ENCODE measurements around the gene SMIM44. TPM values are rescaled to one million over a fixed set of nuclear protein-coding genes. Genes with fewer than 3 reads are reported as not detected.
A peak's percentile ranks its signal among the peaks of the same experiment; 100 is the strongest.

Gene SMIM44
- total RNA-seq, 4 donors from 2014 or later, result not detected

DNA sequence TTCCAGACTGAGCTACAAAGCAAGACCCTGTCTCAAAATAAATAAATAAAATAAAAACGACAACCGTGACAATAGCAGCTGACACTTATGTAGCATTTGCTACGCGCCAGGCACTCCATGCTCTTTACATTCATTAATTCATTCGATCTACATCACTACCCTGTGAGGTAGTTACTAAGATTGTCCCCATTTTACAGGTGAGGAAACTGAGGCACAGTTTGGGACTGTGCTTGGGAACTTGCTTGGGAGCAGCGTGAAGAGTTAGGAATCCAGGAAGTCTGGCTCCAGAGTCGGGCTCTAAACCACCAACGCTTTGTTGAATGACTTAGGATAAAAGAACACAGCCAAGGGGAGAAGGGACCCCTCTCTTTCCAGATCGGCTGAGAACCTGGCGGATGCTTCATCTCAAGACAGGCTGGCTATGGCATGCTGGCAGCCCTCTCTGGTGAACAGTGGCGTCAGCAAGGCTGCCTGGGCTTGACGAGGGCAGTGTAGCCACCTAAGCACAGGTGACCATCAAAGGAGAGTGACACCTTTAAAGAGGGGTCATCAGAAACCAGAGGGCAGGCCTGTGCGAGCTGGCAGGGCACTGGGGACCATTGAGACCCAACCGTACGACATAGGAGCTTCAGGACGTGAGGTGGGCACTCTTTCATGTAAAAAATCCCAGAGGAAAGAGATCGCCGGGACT is 16.6 kb upstream of the SMIM44 start:
- H3K27me3 ChIP-seq, result no peaks in the 10 kb centered on the region
- H3K27ac ChIP-seq, result peak overlapping the region; percentile 78 to 95 (median 92)
- H3K4me1 ChIP-seq, result peaks cover 0 to 25% (median 7%) of the 10 kb centered on the region in 3 donors
- WGBS, 2 donors (ENCODE audit: low coverage in 1 of 2), result 11 to 22% methylated on average over 6 to 12 of the region's 18 CpGs
- H3K9me3 ChIP-seq, result no peaks in the 10 kb centered on the region
- no peak for TF ChIP-seq POLR2AphosphoS5 (IDR thresholded peaks at IDR 0.05)
- H3K36me3 ChIP-seq, result peaks cover 0 to 28% of the 10 kb centered on the region in 2 donors
- H3K4me3 ChIP-seq, result peak overlapping the region; percentile 94 to 99
- no peak for ATAC-seq

DNA sequence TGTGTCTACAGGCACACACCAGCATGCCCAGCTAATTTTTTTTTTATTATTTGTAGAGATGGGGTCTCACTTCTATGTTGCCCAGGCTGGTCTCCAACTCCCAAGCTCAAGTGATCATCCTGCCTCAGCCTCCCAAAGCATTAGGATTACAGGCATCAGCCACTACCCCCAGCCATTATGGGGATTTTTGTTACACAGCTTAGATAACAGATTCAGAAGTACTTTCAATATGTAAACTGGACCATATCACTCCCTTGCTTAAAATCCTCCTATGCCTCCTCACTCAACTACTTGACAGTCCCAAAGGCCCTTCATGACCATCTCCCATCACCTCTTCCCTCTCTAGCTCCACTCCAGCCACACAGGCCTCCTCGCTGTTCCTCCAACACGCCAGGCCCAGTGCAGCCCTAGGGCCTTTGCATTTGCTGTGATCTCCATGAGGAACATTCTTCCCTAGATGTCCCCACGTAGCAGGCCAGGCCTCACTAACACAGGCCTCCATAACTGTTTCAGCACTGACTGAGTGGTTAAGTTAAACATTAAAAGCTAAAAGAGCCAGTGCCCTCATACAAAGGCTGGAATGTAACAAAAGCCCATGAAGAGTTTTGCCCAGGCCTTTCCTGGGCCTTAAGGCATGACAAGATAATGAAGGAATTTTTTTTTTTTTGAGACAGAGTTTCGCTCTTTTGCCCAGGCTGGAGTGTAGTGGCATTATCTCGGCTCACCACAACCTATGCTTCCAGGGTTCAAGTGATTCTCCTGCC is 14.7 kb upstream of the SMIM44 start:
- peaks cover 0 to 25% (median 7%) of the 10 kb centered on the region in 3 donors for H3K4me1 ChIP-seq
- no peaks in the 10 kb centered on the region for H3K27me3 ChIP-seq
- ATAC-seq, result no peak
- H3K9me3 ChIP-seq, result no peaks in the 10 kb centered on the region
- no peak overlapping the region for H3K27ac ChIP-seq
- H3K36me3 ChIP-seq, result peaks cover 0 to 47% of the 10 kb centered on the region in 2 donors
- H3K4me3 ChIP-seq, result no peak overlapping the region
- TF ChIP-seq POLR2AphosphoS5 (IDR thresholded peaks at IDR 0.05) (no peak), POLR2A (IDR thresholded peaks at IDR 0.05) (no peak), CTCF (IDR thresholded peaks at IDR 0.05) (no peak), EP300 (IDR thresholded peaks at IDR 0.05) (no peak)
- 96 to 98% methylated on average over 4 to 5 of the region's 5 CpGs for WGBS, 2 donors (ENCODE audit: low coverage in 1 of 2)

DNA sequence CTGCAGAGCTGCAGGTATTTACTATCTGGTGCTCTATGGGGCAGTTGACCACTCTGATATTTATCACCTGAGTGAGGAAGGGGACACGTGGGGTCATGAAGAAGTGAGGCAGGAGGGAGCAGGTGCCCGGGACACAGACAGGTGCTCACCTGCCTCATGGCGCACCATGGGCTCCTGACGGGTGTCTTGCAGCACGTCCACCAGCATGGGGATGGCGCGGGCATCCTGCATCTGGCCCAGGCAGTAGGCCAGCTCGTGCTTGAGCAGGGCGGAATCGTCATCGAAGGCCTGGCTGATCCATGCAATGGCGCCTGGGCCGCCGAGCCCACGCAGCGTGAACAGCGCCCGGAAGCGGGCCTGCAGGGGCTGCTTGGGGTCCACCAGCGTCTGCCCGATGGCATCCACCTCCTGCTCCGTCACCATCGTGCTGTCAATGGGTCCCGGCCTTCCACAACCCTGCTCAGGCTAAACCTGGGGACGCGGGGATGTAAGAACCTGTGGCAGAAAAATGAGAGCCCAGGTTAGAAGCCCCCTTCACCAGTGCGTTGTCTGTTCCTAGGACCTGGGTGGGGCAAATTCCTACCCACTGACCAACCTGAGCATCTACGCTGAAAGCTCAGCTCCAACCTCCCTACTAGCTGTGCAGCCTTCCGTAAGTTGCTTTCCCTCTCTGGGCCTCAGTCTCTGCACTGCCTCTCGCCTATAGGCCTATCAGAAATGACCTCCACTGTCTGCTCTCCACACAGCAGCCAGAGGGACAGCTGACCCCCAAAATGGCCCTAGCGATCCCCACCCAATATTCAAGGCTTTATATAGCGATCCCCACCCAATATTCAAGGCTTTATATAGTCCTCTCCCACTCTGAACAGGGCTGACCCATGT is 13.4 kb upstream of the SMIM44 start:
- Histone ChIP-seq H3K27ac (no peak overlapping the region), H3K36me3 (peaks cover 0 to 60% of the 10 kb centered on the region in 2 donors), H3K27me3 (no peaks in the 10 kb centered on the region), H3K4me3 (no peak overlapping the region), H3K4me1 (peaks cover 0 to 25% (median 7%) of the 10 kb centered on the region in 3 donors), H3K9me3 (no peaks in the 10 kb centered on the region)
- WGBS, 2 donors (ENCODE audit: low coverage in 1 of 2), result 92 to 100% methylated on average over 5 to 6 of the region's 32 CpGs
- ATAC-seq, result no peak
- no peak for TF ChIP-seq EP300 (IDR thresholded peaks at IDR 0.05)
- TF ChIP-seq POLR2A (IDR thresholded peaks at IDR 0.05), result no peak
- TF ChIP-seq POLR2AphosphoS5 (IDR thresholded peaks at IDR 0.05), result no peak
- no peak for TF ChIP-seq CTCF (IDR thresholded peaks at IDR 0.05)

DNA sequence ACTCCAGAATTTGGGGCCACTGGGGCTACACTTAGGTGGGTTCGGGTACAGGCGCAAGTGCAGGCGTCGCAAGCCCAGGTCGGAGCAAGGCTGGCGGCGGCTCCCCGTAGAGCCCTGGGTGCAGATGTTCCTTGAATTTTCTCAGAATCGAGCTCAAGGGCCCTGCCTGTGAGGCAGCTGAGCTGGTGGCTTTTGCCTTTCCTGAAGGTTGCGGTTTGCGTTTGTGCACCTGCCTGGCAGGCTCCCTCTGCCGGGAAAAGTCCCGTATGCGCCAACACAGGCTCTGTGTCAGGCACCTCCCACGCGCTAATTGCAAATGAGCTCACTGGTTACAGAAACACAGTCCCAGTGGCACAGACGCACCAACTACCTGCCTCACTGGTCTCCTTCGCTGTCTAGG is 11.3 kb upstream of the SMIM44 start:
- no peak overlapping the region for H3K27ac ChIP-seq

More for the DNA sequence above, 11.3 kb upstream of the SMIM44 start:
- Histone ChIP-seq H3K4me3 (no peak overlapping the region), H3K4me1 (peaks cover 0 to 11% (median 4%) of the 10 kb centered on the region in 3 donors), H3K27me3 (no peaks in the 10 kb centered on the region), H3K9me3 (no peaks in the 10 kb centered on the region), H3K36me3 (peaks cover 0 to 80% of the 10 kb centered on the region in 2 donors)
- 90 to 92% methylated on average over 4 to 12 of the region's 18 CpGs for WGBS, 2 donors (ENCODE audit: low coverage in 1 of 2)
- TF ChIP-seq EP300 (IDR thresholded peaks at IDR 0.05) (no peak), POLR2AphosphoS5 (IDR thresholded peaks at IDR 0.05) (no peak), CTCF (IDR thresholded peaks at IDR 0.05) (no peak), POLR2A (IDR thresholded peaks at IDR 0.05) (no peak)
- ATAC-seq, result no peak
